Keratinocyte (primary cell): ENCODE results near the gene IP6K2. TPM values are rescaled to one million over a fixed set of nuclear protein-coding genes. Genes with fewer than 3 reads are reported as not detected.
A peak's percentile ranks its signal among the peaks of the same experiment; 100 is the strongest.

Source experiments
- DNase-seq: peaks from one replicate; pipeline ENCODE4 v3.0.0-alpha.2; 2011; ENCODE audit warnings: low read depth, missing footprints, low spot score
- FAIRE-seq: peaks from 2 replicates; lab custom pipeline; 2011; peaks lifted over from hg19 to GRCh38; lab: Jason Lieb, UNC
- H2AFZ ChIP-seq: 2 replicates; pipeline ENCODE4 v1.6.0; 2012; ENCODE audit warnings: low read length, control low read depth, inconsistent platforms; ENCODE audit not compliant: control insufficient read depth
- H3K27ac ChIP-seq: 2 replicates; pipeline ENCODE4 v1.5.1; 2011; ENCODE audit warnings: low read length; ENCODE audit not compliant: control insufficient read depth, insufficient read depth
- H3K27me3 ChIP-seq: 3 replicates; pipeline ENCODE4 v1.6.0; 2011; ENCODE audit warnings: low read length; ENCODE audit not compliant: control insufficient read depth, insufficient read depth; ENCODE audit errors: extremely low read depth
- H3K36me3 ChIP-seq, 2 experiments: 2 replicates in 1 of 2; 3 replicates in 1 of 2; pipeline ENCODE4 v1.5.1; 2011; ENCODE audit warnings: low read length in 2 of 2, mild to moderate bottlenecking in 1 of 2; ENCODE audit not compliant: control insufficient read depth in 2 of 2, insufficient read depth in 2 of 2; ENCODE audit errors: extremely low read depth in 1 of 2
- H3K4me1 ChIP-seq: 3 replicates; pipeline ENCODE4 v1.5.1; 2011; ENCODE audit warnings: low read length; ENCODE audit not compliant: control insufficient read depth, insufficient read depth; ENCODE audit errors: extremely low read depth
- H3K4me2 ChIP-seq: 3 replicates; pipeline ENCODE4 v1.6.0; 2011; ENCODE audit warnings: low read depth, low read length; ENCODE audit not compliant: control insufficient read depth, insufficient read depth; ENCODE audit errors: extremely low read depth
- H3K4me3 ChIP-seq, 3 experiments: fragments of 200-600 bp in 1 of 3; sonication (generic) in 1 of 3; 2 replicates in 2 of 3; 3 replicates in 1 of 3; pipeline ENCODE4 v1.5.1; 2011 to 2016; ENCODE audit warnings: low read length in 3 of 3, mild to moderate bottlenecking in 3 of 3, control low read depth in 2 of 3, inconsistent platforms in 1 of 3, low read depth in 1 of 3, mixed read lengths in 1 of 3, mixed run types in 1 of 3, moderate library complexity in 1 of 3; ENCODE audit not compliant: control insufficient read depth in 2 of 3, insufficient read depth in 2 of 3; ENCODE audit errors: extremely low read depth in 1 of 3
- H3K79me2 ChIP-seq: 2 replicates; pipeline ENCODE4 v1.6.0; 2012; ENCODE audit warnings: low read length; ENCODE audit not compliant: control insufficient read depth, insufficient read depth
- H3K9ac ChIP-seq: 3 replicates; pipeline ENCODE4 v1.6.0; 2011; ENCODE audit warnings: low read length; ENCODE audit not compliant: control insufficient read depth, insufficient read depth; ENCODE audit errors: extremely low read depth
- H3K9me1 ChIP-seq: 3 replicates; pipeline ENCODE4 v1.6.0; 2011; ENCODE audit warnings: low read length; ENCODE audit not compliant: control insufficient read depth, insufficient read depth; ENCODE audit errors: extremely low read depth
- H3K9me3 ChIP-seq: 2 replicates; pipeline ENCODE4 v1.5.1; 2012; ENCODE audit warnings: low read depth, low read length; ENCODE audit not compliant: control insufficient read depth
- H4K20me1 ChIP-seq: 3 replicates; pipeline ENCODE4 v1.6.0; 2011; ENCODE audit warnings: low read length; ENCODE audit not compliant: control insufficient read depth, insufficient read depth; ENCODE audit errors: extremely low read depth
- CTCF ChIP-seq, 3 experiments: IDR thresholded peaks in 1 of 3; conservative IDR thresholded peaks in 1 of 3; optimal IDR thresholded peaks in 1 of 3; 2 replicates in 2 of 3; 3 replicates in 1 of 3; pipeline versions ENCODE3 to v1.5.1; 2011; ENCODE audit warnings: low read length in 3 of 3, mild to moderate bottlenecking in 3 of 3, moderate library complexity in 2 of 3, control low read depth in 1 of 3, inconsistent platforms in 1 of 3; ENCODE audit not compliant: insufficient read depth in 2 of 3; ENCODE audit errors: extremely low read depth in 1 of 3
- EZH2 ChIP-seq: IDR thresholded peaks from one replicate; pipeline ENCODE4 v1.6.1; 2012; ENCODE audit warnings: inconsistent platforms, mild to moderate bottlenecking, low read length, moderate library complexity
- dilution Hi-C: fragments of 300-500 bp; cut with MboI; formaldehyde crosslinking; loops from one replicate; pipeline ENCODE4 v1.7.0; 2020; ENCODE audit warnings: low sequenced_read_pairs; ENCODE audit not compliant: extremely low pct_ligation_motif_present
- polyA plus RNA-seq, 5 experiments: library from polyadenylated mRNA; depleted of rRNA in 3 of 5; stranded (reverse) in 3 of 5; stranded (forward) in 1 of 5; unstranded in 1 of 5; fragments of >200 nt; gene quantifications; 1 replicate in 1 of 5; 2 replicates in 3 of 5; 3 replicates in 1 of 5; pipeline versions ENCODE4 v1.2.1 to v1.2.3, GENCODE V29; 2011 to 2012; ENCODE audit warnings: missing spikeins in 2 of 5, low read depth in 1 of 5, low replicate concordance in 1 of 5

Gene IP6K2
- polyA plus RNA-seq, 1 donor (not counting 4 experiments of a cell fraction or from before 2014, with no cell fraction given), result 110 TPM

- peaks cover 28% of the 10 kb centered on the region for H4K20me1 ChIP-seq
These were observed 22.2 kb downstream of the IP6K2 start for GRCh38 chr3:48694610-48695392.

DNA sequence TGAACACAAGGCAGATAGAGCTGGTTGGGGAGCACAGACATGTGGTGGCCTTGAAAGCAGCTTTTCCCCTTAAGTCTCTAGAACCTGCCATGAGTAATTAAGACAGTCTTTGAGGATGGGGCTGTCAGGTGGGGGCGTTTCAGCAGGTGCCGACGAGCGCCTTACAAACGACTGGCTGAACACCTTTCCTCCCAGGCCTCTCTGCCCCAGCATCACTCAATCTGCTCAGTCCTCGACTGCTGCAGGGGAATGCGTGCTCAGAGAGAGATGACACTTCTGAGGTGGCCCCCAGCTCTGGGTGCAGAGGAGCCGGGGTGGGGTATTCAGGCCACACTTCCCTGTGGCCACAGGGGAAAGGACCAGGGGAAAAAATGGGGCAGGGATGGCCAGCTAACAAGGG is 23.2 kb downstream of the IP6K2 start:
- H3K27ac ChIP-seq, result peak overlapping the region; percentile 86
- peaks cover 5% of the 10 kb centered on the region for H3K9me1 ChIP-seq
- no peak for DNase-seq
- peaks cover 22% of the 10 kb centered on the region for H3K4me1 ChIP-seq
- H4K20me1 ChIP-seq, result peaks cover 27% of the 10 kb centered on the region
- H3K9ac ChIP-seq, result peak overlapping the region; percentile 67
- no peak overlapping the region for H2AFZ ChIP-seq
- H3K9me3 ChIP-seq, result no peaks in the 10 kb centered on the region
- FAIRE-seq, result no peak
- TF ChIP-seq CTCF (optimal IDR thresholded peaks at IDR 0.05 in 1 of 3, IDR thresholded peaks at IDR 0.05 in 1 of 3, conservative IDR thresholded peaks at IDR 0.05 in 1 of 3; ENCODE audit: extremely low read depth in 1 of 3, insufficient read depth in 2 of 3, low read length in 3 of 3), result no peak
- no peak for TF ChIP-seq EZH2
- dilution Hi-C loops, result no loop called here
- H3K36me3 ChIP-seq, result peaks cover 48 to 52% of the 10 kb centered on the region in 2 experiments
- peaks cover 61% of the 10 kb centered on the region for H3K79me2 ChIP-seq
- H3K4me2 ChIP-seq, result peak overlapping the region; percentile 68
- no peaks in the 10 kb centered on the region for H3K27me3 ChIP-seq
- H3K4me3 ChIP-seq, result no peak overlapping the region

More at GRCh38 chr3:48694610-48695392, 22.2 kb downstream of the IP6K2 start:
- peak overlapping the region; percentile 86 for H3K27ac ChIP-seq
- peaks cover 69% of the 10 kb centered on the region for H3K79me2 ChIP-seq
- H2AFZ ChIP-seq, result no peak overlapping the region
- H3K9me1 ChIP-seq, result peaks cover 5% of the 10 kb centered on the region
- peak overlapping the region; percentile 68 for H3K4me2 ChIP-seq
- DNase-seq (no peak), FAIRE-seq (peak; percentile 90)
- no peaks in the 10 kb centered on the region for H3K9me3 ChIP-seq
- peaks cover 22% of the 10 kb centered on the region for H3K4me1 ChIP-seq
- H3K9ac ChIP-seq, result peak overlapping the region; percentile 67
- H3K36me3 ChIP-seq, result peaks cover 42 to 46% of the 10 kb centered on the region in 2 experiments
- no peaks in the 10 kb centered on the region for H3K27me3 ChIP-seq
- no peak for TF ChIP-seq CTCF (optimal IDR thresholded peaks at IDR 0.05 in 1 of 3, IDR thresholded peaks at IDR 0.05 in 1 of 3, conservative IDR thresholded peaks at IDR 0.05 in 1 of 3; ENCODE audit: extremely low read depth in 1 of 3, insufficient read depth in 2 of 3, low read length in 3 of 3)
- no peak for TF ChIP-seq EZH2
- peak overlapping the region in 2 of 3 experiments; percentile 19 to 22 for H3K4me3 ChIP-seq
- dilution Hi-C loops, result no loop called here
